H9 (cell line): ENCODE measurements around the gene TEX264. TPM values are rescaled to one million over a fixed set of nuclear protein-coding genes. Genes with fewer than 3 reads are reported as not detected.
A peak's percentile ranks its signal among the peaks of the same experiment; 100 is the strongest.

ENCODE experiments used
- DNase-seq: peaks from one replicate; pipeline ENCODE4 v3.0.0-alpha.2; 2017
- H2AFZ ChIP-seq: one replicate; pipeline ENCODE4 v1.6.1; 2013; ENCODE audit warnings: mild to moderate bottlenecking, low read length, control low read depth, moderate library complexity
- H2AK5ac ChIP-seq: 2 replicates; pipeline ENCODE4 v1.6.1; 2013; ENCODE audit warnings: low read length, control low read depth, mixed read lengths; ENCODE audit not compliant: insufficient read length
- H2BK120ac ChIP-seq: one replicate; pipeline ENCODE4 v1.6.1; 2013; ENCODE audit warnings: low read depth, mild to moderate bottlenecking, low read length, control low read depth, inconsistent platforms; ENCODE audit not compliant: poor library complexity, severe bottlenecking
- H2BK12ac ChIP-seq: 2 replicates; pipeline ENCODE4 v1.6.1; 2013; ENCODE audit warnings: low read length, control low read depth, mixed read lengths, low read depth; ENCODE audit not compliant: insufficient read length
- H2BK15ac ChIP-seq: 2 replicates; pipeline ENCODE4 v1.6.1; 2013; ENCODE audit warnings: low read depth, low read length, control low read depth
- H2BK20ac ChIP-seq: one replicate; pipeline ENCODE4 v1.6.1; 2013; ENCODE audit warnings: low read depth, mild to moderate bottlenecking, low read length, control low read depth, inconsistent platforms; ENCODE audit not compliant: poor library complexity, severe bottlenecking
- H2BK5ac ChIP-seq: 2 replicates; pipeline ENCODE4 v1.6.1; 2013; ENCODE audit warnings: low read length, control low read depth, mixed read lengths; ENCODE audit not compliant: insufficient read length
- H3K14ac ChIP-seq: 2 replicates; pipeline ENCODE4 v1.6.1; 2013; ENCODE audit warnings: low read length, control low read depth; ENCODE audit not compliant: insufficient read depth
- H3K18ac ChIP-seq: 2 replicates; pipeline ENCODE4 v1.6.1; 2013; ENCODE audit warnings: low read depth, mild to moderate bottlenecking, mixed read lengths, low read length, control low read depth; ENCODE audit not compliant: insufficient read length
- H3K23ac ChIP-seq: 2 replicates; pipeline ENCODE4 v1.6.1; 2013; ENCODE audit warnings: low read length, control low read depth, mixed read lengths, low read depth; ENCODE audit not compliant: insufficient read length
- H3K23me2 ChIP-seq: 2 replicates; pipeline ENCODE4 v1.6.1; 2013; ENCODE audit warnings: low read depth, mild to moderate bottlenecking, mixed read lengths, low read length, control low read depth; ENCODE audit not compliant: insufficient read length, poor library complexity, severe bottlenecking
- H3K27ac ChIP-seq: 2 replicates; pipeline ENCODE4 v1.5.1; 2013; ENCODE audit warnings: low read length, control low read depth, mixed read lengths, low read depth; ENCODE audit not compliant: insufficient read length
- H3K27me3 ChIP-seq: 2 replicates; pipeline ENCODE4 v1.6.1; 2013; ENCODE audit warnings: low read length, control low read depth, inconsistent platforms; ENCODE audit not compliant: insufficient read depth
- H3K4ac ChIP-seq: 2 replicates; pipeline ENCODE4 v1.6.1; 2013; ENCODE audit warnings: low read depth, mild to moderate bottlenecking, control low read depth, inconsistent platforms, low read length, moderate library complexity
- H3K4me1 ChIP-seq: 2 replicates; pipeline ENCODE4 v1.6.1; 2013; ENCODE audit warnings: low read length, control low read depth, inconsistent platforms; ENCODE audit not compliant: insufficient read depth
- H3K4me2 ChIP-seq: 2 replicates; pipeline ENCODE4 v1.6.1; 2013; ENCODE audit warnings: low read length, control low read depth, mixed read lengths; ENCODE audit not compliant: insufficient read length, insufficient read depth
- H3K56ac ChIP-seq: 2 replicates; pipeline ENCODE4 v1.6.1; 2013; ENCODE audit warnings: low read depth, mild to moderate bottlenecking, mixed read lengths, low read length, control low read depth; ENCODE audit not compliant: insufficient read length
- H3K79me1 ChIP-seq: 2 replicates; pipeline ENCODE4 v1.6.1; 2013; ENCODE audit warnings: low read depth, mild to moderate bottlenecking, moderate library complexity, low read length, control low read depth, inconsistent platforms; ENCODE audit not compliant: insufficient read depth, poor library complexity, severe bottlenecking
- H3K79me2 ChIP-seq: 2 replicates; pipeline ENCODE4 v1.6.1; 2013; ENCODE audit warnings: low read length, control low read depth, inconsistent platforms; ENCODE audit not compliant: insufficient read depth
- H3K9ac ChIP-seq: 2 replicates; pipeline ENCODE4 v1.6.1; 2013; ENCODE audit warnings: low read length, control low read depth, mixed read lengths; ENCODE audit not compliant: insufficient read length; ENCODE audit errors: extremely low read depth
- H3K9me3 ChIP-seq: one replicate; pipeline ENCODE4 v1.6.1; 2013; ENCODE audit warnings: low read depth, low read length, inconsistent platforms; ENCODE audit not compliant: control insufficient read depth
- H3T11ph ChIP-seq: one replicate; pipeline ENCODE4 v1.6.1; 2013; ENCODE audit warnings: mild to moderate bottlenecking, low read length, control low read depth, inconsistent platforms
- H4K20me1 ChIP-seq: one replicate; pipeline ENCODE4 v1.6.1; 2013; ENCODE audit not compliant: control insufficient read depth, insufficient read length, insufficient read depth
- H4K5ac ChIP-seq: 2 replicates; pipeline ENCODE4 v1.6.1; 2013; ENCODE audit warnings: low read depth, mild to moderate bottlenecking, mixed read lengths, low read length, control low read depth; ENCODE audit not compliant: insufficient read length
- H4K8ac ChIP-seq: replicated peaks from 2 replicates; pipeline ENCODE4 v1.6.1; 2013; ENCODE audit warnings: low read length, control low read depth, mixed read lengths, low read depth; ENCODE audit not compliant: insufficient read length
- H4K91ac ChIP-seq: 2 replicates; pipeline ENCODE4 v1.6.1; 2013; ENCODE audit warnings: low read depth, mild to moderate bottlenecking, moderate library complexity, mixed read lengths, low read length, control low read depth; ENCODE audit not compliant: insufficient read length
- H3K27ac Mint-ChIP-seq, 3 experiments: 2 replicates in 2 of 3; 3 replicates in 1 of 3; pipeline ENCODE4 v1.8.0; 2020 to 2021; ENCODE audit warnings: mixed read lengths in 3 of 3, mild to moderate bottlenecking in 1 of 3, moderate library complexity in 1 of 3
- H3K27me3 Mint-ChIP-seq: 2 replicates; pipeline ENCODE4 v1.8.0; 2021; ENCODE audit warnings: low read depth, mild to moderate bottlenecking, moderate library complexity, mixed read lengths
- H3K36me3 Mint-ChIP-seq, 3 experiments: 2 replicates in 2 of 3; 3 replicates in 1 of 3; pipeline ENCODE4 v1.8.0; 2020 to 2021; ENCODE audit warnings: low read depth in 3 of 3, mixed read lengths in 3 of 3; ENCODE audit not compliant: insufficient read depth in 1 of 3
- H3K4me1 Mint-ChIP-seq, 2 experiments: 2 replicates each; pipeline ENCODE4 v1.8.0; 2020; ENCODE audit warnings: mixed read lengths in 2 of 2
- H3K4me3 Mint-ChIP-seq, 2 experiments: 2 replicates in 1 of 2; 3 replicates in 1 of 2; pipeline ENCODE4 v1.8.0; 2020 to 2021; ENCODE audit warnings: mild to moderate bottlenecking in 2 of 2, mixed read lengths in 2 of 2, moderate library complexity in 1 of 2
- H3K9me3 Mint-ChIP-seq, 2 experiments: 2 replicates in 1 of 2; 3 replicates in 1 of 2; pipeline ENCODE4 v1.8.0; 2020; ENCODE audit warnings: mild to moderate bottlenecking in 2 of 2, mixed read lengths in 2 of 2, moderate library complexity in 1 of 2
- CTCF ChIP-seq: fragments of 200-600 bp; sonication (generic); conservative IDR thresholded peaks from 3 replicates; pipeline ENCODE4 v1.8.0; 2021; ENCODE audit warnings: antibody characterized with exemption, mild to moderate bottlenecking
- WGBS: extraction: QIAGEN DNeasy Blood & Tissue Kit; methylation state at CpG from one replicate; pipeline ENCODE4 v1.1.7; 2013; ENCODE audit warnings: missing lambda C conversion rate, low lambda C conversion rate, mixed read lengths; ENCODE audit not compliant: insufficient read length; ENCODE audit errors: extremely low coverage; 5-methylcytosine and 5-hydroxymethylcytosine counted together
- total RNA-seq: library from RNA; stranded (reverse); gene quantifications from 2 replicates; pipeline ENCODE4 v1.2.1, GENCODE V29; 2021

The TEX264 gene
- total RNA-seq, 1 experiment from 2014 or later, result 17.3 TPM

- no peak overlapping the region for H4K8ac ChIP-seq
- H3K27ac Mint-ChIP-seq, result no peak overlapping the region
- peak overlapping the region in 1 of 2 experiments; percentile 64; a peak in 3 of 5 replicates for H3K4me3 Mint-ChIP-seq
These were observed 32.2 kb downstream of the TEX264 start for GRCh38 chr3:51703068-51703760.

More at GRCh38 chr3:51703068-51703760, 32.2 kb downstream of the TEX264 start:
- Histone ChIP-seq H4K20me1 (no peaks in the 10 kb centered on the region), H2BK20ac (no peak overlapping the region), H3K23me2 (peaks cover 7% of the 10 kb centered on the region), H3K4ac (no peak overlapping the region), H3K56ac (no peak overlapping the region), H3K18ac (no peak overlapping the region), H4K5ac (no peak overlapping the region), H3K27ac (no peak overlapping the region), H3K79me2 (no peaks in the 10 kb centered on the region), H3K14ac (no peak overlapping the region; the same call in 1 of the 2 replicates), H3K4me2 (no peak overlapping the region), H2BK15ac (no peak overlapping the region), H2AFZ (no peak overlapping the region), H3T11ph (no peak overlapping the region), H3K23ac (no peak overlapping the region), H2BK12ac (no peak overlapping the region), H3K79me1 (no peaks in the 10 kb centered on the region), H3K4me1 (no peaks in the 10 kb centered on the region; the same call in 1 of the 2 replicates), H3K9ac (no peak overlapping the region), H2BK120ac (no peak overlapping the region), H4K91ac (no peak overlapping the region), H3K9me3 (no peaks in the 10 kb centered on the region), H2AK5ac (no peak overlapping the region), H3K27me3 (peaks cover 11% of the 10 kb centered on the region; the same call in 1 of the 2 replicates), H2BK5ac (no peak overlapping the region)
- Mint-ChIP-seq H3K9me3 (no peaks in the 10 kb centered on the region; a peak in 1 of 5 replicates), H3K27me3 (peaks cover 23% of the 10 kb centered on the region), H3K36me3 (peaks cover 3 to 8% (median 3%) of the 10 kb centered on the region in 3 experiments; a peak in 4 of 7 replicates), H3K4me1 (peaks cover 22 to 44% of the 10 kb centered on the region in 2 experiments)
- no peak for DNase-seq
- no peak for TF ChIP-seq CTCF
- WGBS, result no CpG with 5 or more reads among the region's 6 CpGs
